GM12874 (cell line): ENCODE data around the gene UVRAG.

Experiments
- TF ChIP-seq, protein P1 (sequence below): IDR thresholded peaks from 2 replicates; pipeline ENCODE4 v1.5.1; 2011; ENCODE audit warnings: low read depth, mild to moderate bottlenecking, control low read depth, low read length, moderate library complexity; ENCODE audit not compliant: insufficient read depth

UVRAG gene

DNA sequence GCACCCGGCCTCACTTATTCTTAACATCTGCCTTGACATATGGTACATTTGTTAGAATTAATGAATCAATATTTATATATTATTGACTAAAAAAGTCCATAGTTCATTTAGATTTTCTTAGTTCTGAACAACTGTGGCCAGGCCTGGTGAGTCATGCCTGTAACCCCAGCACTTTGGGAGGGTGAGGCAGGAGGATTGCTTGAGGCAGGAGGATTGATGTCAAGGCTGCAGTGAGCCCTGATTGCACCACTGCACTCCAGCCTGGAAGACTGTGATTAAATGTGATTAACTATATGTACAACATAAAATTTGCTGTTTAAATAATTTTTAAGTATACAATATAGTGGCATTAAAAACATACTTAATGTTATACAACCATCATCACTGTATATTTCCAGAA is 5.6 kb downstream of the UVRAG start:
- TF ChIP-seq, protein P1, sequence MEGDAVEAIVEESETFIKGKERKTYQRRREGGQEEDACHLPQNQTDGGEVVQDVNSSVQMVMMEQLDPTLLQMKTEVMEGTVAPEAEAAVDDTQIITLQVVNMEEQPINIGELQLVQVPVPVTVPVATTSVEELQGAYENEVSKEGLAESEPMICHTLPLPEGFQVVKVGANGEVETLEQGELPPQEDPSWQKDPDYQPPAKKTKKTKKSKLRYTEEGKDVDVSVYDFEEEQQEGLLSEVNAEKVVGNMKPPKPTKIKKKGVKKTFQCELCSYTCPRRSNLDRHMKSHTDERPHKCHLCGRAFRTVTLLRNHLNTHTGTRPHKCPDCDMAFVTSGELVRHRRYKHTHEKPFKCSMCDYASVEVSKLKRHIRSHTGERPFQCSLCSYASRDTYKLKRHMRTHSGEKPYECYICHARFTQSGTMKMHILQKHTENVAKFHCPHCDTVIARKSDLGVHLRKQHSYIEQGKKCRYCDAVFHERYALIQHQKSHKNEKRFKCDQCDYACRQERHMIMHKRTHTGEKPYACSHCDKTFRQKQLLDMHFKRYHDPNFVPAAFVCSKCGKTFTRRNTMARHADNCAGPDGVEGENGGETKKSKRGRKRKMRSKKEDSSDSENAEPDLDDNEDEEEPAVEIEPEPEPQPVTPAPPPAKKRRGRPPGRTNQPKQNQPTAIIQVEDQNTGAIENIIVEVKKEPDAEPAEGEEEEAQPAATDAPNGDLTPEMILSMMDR = no peak

DNA sequence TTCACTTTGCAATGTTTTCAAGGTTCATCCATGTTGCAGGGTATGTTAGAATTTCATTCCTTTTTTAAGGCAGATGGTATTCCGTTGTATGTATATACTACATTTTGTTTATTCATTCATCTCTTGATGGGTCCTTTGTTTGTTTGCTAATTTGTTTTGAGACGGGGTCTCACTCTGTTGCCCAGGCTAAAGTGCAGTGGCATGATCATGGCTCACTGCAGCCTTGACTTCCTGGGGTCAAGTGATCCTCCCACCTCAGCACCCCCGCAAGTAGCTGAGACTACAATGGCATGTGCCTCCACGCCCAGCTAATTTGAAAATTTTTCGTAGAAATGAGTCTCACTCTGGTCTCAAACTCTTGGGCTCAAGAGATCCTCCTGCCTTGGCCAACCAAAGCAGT is 6.2 kb downstream of the UVRAG start:
- TF ChIP-seq, protein P1 = no peak

DNA sequence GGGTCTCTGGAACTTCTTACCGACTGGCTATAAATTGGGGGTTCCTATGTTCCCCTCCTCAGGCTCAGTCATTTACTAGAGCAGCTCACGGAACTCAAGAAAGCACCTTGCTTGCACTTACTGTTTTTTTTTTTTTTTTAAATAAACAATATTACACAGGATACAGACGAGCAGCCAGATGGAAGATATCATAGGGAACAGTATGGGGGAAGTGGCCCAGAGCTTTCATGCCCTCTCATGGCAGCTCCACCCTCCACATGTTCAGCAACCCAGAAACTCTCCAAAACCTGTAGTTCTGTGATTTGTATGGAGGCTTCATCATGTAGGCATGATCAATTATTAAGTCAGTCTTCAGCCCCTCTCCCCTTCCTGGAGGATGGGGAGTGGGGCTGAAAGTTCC is 7.5 kb downstream of the UVRAG start:
- TF ChIP-seq, protein P1 = no peak

DNA sequence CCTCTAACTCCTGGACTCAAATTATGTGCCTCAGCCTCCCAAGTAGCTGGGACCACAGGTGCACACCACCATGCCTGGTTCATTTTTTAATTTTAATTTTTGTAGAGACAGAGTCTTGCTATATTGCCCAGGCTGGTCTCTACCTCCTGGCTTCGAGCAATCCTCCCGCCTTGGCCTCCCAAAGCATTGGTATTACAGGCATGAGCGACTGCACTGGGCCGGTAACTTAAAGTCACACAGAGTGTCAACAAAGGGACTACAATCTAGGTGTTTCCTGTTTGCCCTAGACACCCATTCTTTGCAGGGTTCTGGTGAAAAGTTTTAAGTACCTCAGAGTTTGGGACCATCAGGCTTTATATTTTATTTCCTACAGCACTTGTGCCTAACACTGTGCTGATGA is 8.4 kb downstream of the UVRAG start:
- TF ChIP-seq, protein P1 = no peak

DNA sequence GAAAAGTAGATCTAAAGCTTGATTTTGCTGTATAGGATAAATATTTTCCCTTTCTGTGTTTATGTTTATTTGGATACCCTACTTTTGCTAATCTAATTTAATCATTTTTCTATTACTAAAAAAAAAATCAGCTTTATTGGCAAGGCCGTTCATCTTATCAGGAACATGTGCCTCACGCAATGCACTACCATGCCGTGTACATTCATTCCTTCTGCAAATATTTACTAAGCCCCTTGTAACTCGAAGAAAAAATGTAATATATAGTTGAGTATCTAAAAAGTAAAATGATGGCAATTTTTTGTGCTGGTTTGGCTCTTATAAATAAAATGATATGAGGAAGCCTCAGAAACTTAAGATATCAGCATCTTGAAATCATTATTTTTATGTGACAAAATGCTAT is 8.9 kb downstream of the UVRAG start:
- TF ChIP-seq, protein P1 = no peak

DNA sequence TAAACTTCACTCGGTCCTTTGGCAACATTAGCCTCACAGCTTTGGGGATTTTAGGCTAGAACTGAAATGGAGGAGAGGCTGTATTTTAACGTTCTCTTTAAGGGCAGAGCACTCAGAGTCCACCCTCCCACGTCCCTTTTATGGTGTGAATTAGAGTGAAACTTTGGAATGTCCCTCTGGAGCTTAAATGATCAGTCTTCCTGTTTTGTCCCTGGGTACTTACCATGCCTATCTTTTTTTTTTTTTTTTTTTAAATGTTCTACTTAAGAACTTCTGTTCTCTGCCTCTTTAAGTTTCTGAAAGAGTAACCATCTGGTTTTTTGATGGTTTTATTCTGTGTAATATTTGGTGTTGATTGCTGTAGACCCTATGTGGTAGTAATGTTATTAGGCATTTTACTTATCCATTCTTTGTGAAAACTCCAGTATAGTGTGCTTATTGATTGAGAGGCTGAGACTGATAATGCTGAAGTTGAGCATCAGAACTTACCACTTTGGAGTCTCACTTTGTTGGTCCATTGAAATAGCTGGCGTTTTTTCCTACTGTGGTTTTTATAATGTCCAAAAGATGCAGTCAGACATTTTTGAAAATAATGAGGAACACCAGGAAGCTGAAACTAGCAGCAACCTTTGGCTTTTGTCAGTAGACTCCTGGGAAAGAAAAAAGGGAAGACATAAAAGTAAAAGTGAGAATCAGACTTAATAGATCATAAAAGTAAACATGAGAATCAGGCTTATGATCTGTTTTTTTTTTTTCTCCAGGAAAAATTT is 11.6 kb downstream of the UVRAG start:
- TF ChIP-seq, protein P1 = no peak

DNA sequence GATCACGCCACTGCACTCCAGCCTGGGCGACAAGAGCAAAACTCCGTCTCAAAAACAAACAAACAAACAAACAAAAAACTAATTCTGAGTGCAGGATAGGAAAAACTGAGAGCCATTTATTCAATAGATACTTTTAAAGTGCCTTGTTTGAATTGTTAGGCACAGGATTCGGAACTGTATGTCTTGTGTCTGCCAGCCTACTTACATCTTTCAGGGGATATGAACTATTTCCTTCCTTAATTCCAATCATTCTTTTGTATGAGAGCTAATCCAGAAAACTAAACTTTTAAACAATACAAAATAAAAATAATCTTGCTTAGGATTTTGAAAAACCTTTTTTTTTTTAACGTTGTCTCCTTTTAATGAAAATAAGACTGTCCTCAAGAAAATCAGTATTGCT is 12.6 kb downstream of the UVRAG start:
- TF ChIP-seq, protein P1 = no peak
